SU-DHL-6 (cell line): ENCODE results near the gene CRY2.

ENCODE experiments used
- H2AFZ ChIP-seq: fragments of 200-600 bp; sonication (generic); 2 replicates; pipeline ENCODE4 v1.6.1; 2014; ENCODE audit warnings: low read depth, mild to moderate bottlenecking, moderate library complexity, mixed read lengths, antibody characterized with exemption, low read length; ENCODE audit not compliant: severe bottlenecking
- H3F3A ChIP-seq: fragments of 200-600 bp; shearing (Covaris generic); 2 replicates; pipeline ENCODE4 v1.6.0; 2016; ENCODE audit warnings: antibody characterized with exemption, mild to moderate bottlenecking; ENCODE audit not compliant: insufficient read depth
- H3K27ac ChIP-seq: fragments of 200-600 bp; sonication (generic); 2 replicates; pipeline ENCODE4 v1.5.1; 2016; ENCODE audit warnings: low read depth, mild to moderate bottlenecking, low read length, moderate library complexity, mixed read lengths
- H3K27me3 ChIP-seq: fragments of 200-600 bp; sonication (generic), shearing (Covaris generic); 2 replicates; pipeline ENCODE4 v1.6.0; 2014; ENCODE audit warnings: mild to moderate bottlenecking, low read length
- H3K36me3 ChIP-seq: fragments of 200-600 bp; sonication (generic); 2 replicates; pipeline ENCODE4 v1.6.1; 2014; ENCODE audit warnings: mild to moderate bottlenecking, low read length, mixed read lengths
- H3K4me2 ChIP-seq: fragments of 300-600, 200-600 bp; shearing (Covaris generic), sonication (generic); 2 replicates; pipeline ENCODE4 v1.6.0; 2014; ENCODE audit warnings: low read length, low read depth, mild to moderate bottlenecking; ENCODE audit not compliant: poor library complexity, severe bottlenecking
- H3K4me3 ChIP-seq: fragments of 200-600 bp; sonication (generic); 2 replicates; pipeline ENCODE4 v1.5.1; 2014; ENCODE audit warnings: antibody characterized with exemption, low read length, mild to moderate bottlenecking, mixed read lengths; ENCODE audit not compliant: insufficient read depth, poor library complexity, severe bottlenecking
- H3K79me2 ChIP-seq: fragments of 200-600 bp; sonication (generic); 2 replicates; pipeline ENCODE4 v1.6.1; 2014; ENCODE audit warnings: mild to moderate bottlenecking, low read length, moderate library complexity; ENCODE audit not compliant: insufficient read depth
- H3K9ac ChIP-seq: fragments of 200-600 bp; sonication (generic); 2 replicates; pipeline ENCODE4 v1.7.0; 2014; ENCODE audit warnings: mild to moderate bottlenecking, low read length
- H3K9me2 ChIP-seq: fragments of 200-600 bp; sonication (generic); replicated peaks from 2 replicates; pipeline ENCODE4 v1.6.1; 2014; ENCODE audit warnings: low read length; ENCODE audit not compliant: insufficient read depth
- H3K9me3 ChIP-seq: fragments of 200-600 bp; sonication (generic); 2 replicates; pipeline ENCODE4 v1.6.1; 2014; ENCODE audit warnings: low read length, mixed read lengths; ENCODE audit not compliant: insufficient read depth
- H4K20me1 ChIP-seq: fragments of 200-600 bp; sonication (generic); 2 replicates; pipeline ENCODE4 v1.6.1; 2014; ENCODE audit warnings: low read depth, mild to moderate bottlenecking, antibody characterized with exemption, low read length, moderate library complexity, mixed read lengths
- CTCF ChIP-seq: fragments of 200-600 bp; sonication (generic); IDR thresholded peaks from one replicate; pipeline ENCODE4 v1.5.1; 2017; ENCODE audit warnings: antibody characterized with exemption, mild to moderate bottlenecking, low read length, moderate library complexity; ENCODE audit not compliant: insufficient read depth, poor library complexity, severe bottlenecking
- EZH2phosphoT487 ChIP-seq: fragments of 200-600 bp; sonication (generic), shearing (Covaris generic); conservative IDR thresholded peaks from 2 replicates; pipeline ENCODE4 v1.6.1; 2018; ENCODE audit warnings: mild to moderate bottlenecking, antibody characterized with exemption, low read length, moderate library complexity, mixed read lengths

Gene CRY2

GRCh38 chr11:45920531-45921477 lies 73.5 kb downstream of the CRY2 start:
- no peak overlapping the region for H3K4me2 ChIP-seq
- no peak overlapping the region for H3K4me3 ChIP-seq

GRCh38 chr11:45921561-45922424 lies 74.5 kb downstream of the CRY2 start:
- TF ChIP-seq EZH2phosphoT487 (no peak), CTCF (no peak)
- H3K4me2 ChIP-seq = peak overlapping the region; percentile 27
- no peak overlapping the region for H3K27ac ChIP-seq

More at GRCh38 chr11:45920531-45921477, 73.5 kb downstream of the CRY2 start:
- Histone ChIP-seq H2AFZ (no peak overlapping the region), H3K9ac (no peak overlapping the region), H3K36me3 (no peaks in the 10 kb centered on the region), H3F3A (peaks cover 10% of the 10 kb centered on the region), H3K27me3 (no peaks in the 10 kb centered on the region), H4K20me1 (no peaks in the 10 kb centered on the region), H3K79me2 (peaks cover 15% of the 10 kb centered on the region), H3K9me2 (no peaks in the 10 kb centered on the region), H3K27ac (no peak overlapping the region), H3K9me3 (no peaks in the 10 kb centered on the region)
- TF ChIP-seq EZH2phosphoT487 (no peak), CTCF (no peak)

GRCh38 chr11:45922425-45923082 lies 75.3 kb downstream of the CRY2 start, which contains the start of gene LARGE2:
LARGE2 (plus strand) TSS chr11:45922656; CDS start chr11:45922883, 227 bp downstream.
- H3K9me3 ChIP-seq = no peaks in the 10 kb centered on the region
- H2AFZ ChIP-seq = no peak within 1 kb of the TSS
- no peaks in the 10 kb centered on the region for H4K20me1 ChIP-seq
- no peaks in the 10 kb centered on the region for H3K79me2 ChIP-seq
- H3K9ac ChIP-seq = no peak within 1 kb of the TSS
- peak within 1 kb of the TSS; percentile 27 for H3K4me2 ChIP-seq
- H3K9me2 ChIP-seq = no peaks in the 10 kb centered on the region
- H3K27ac ChIP-seq = no peak within 1 kb of the TSS
- H3K4me3 ChIP-seq = no peak within 1 kb of the TSS
- H3F3A ChIP-seq = peaks cover 10% of the 10 kb centered on the region
- H3K27me3 ChIP-seq = no peaks in the 10 kb centered on the region
- no peaks in the 10 kb centered on the region for H3K36me3 ChIP-seq
- no peak for TF ChIP-seq CTCF
- TF ChIP-seq EZH2phosphoT487 = no peak

More at GRCh38 chr11:45921561-45922424, 74.5 kb downstream of the CRY2 start:
- Histone ChIP-seq H3K9me2 (no peaks in the 10 kb centered on the region), H3K36me3 (no peaks in the 10 kb centered on the region), H2AFZ (no peak overlapping the region), H4K20me1 (no peaks in the 10 kb centered on the region), H3K4me3 (no peak overlapping the region), H3K9me3 (no peaks in the 10 kb centered on the region), H3F3A (peaks cover 10% of the 10 kb centered on the region), H3K27me3 (no peaks in the 10 kb centered on the region), H3K9ac (no peak overlapping the region), H3K79me2 (peaks cover 7% of the 10 kb centered on the region)
